Upper lobe of left lung (tissue), 4 donors: ENCODE data around the gene CCNDBP1.

ENCODE experiments used
- POLR2AphosphoS5 ChIP-seq, 2 donors: sonication (generic); formaldehyde crosslinking; IDR thresholded peaks; one replicate each; pipeline ENCODE4 v1.5.1; 2017; ENCODE audit warnings: antibody characterized with exemption in 2 of 2
- TF ChIP-seq, protein P1 (sequence below), 6 experiments: fragments of 450-650 bp in 4 of 6; fragments of 200-600 bp in 2 of 6; sonication (generic) in 2 of 6; IDR thresholded peaks; one replicate each; pipeline ENCODE4 v1.5.1; 2016 to 2019; ENCODE audit warnings: antibody characterized with exemption in 6 of 6

DNA sequence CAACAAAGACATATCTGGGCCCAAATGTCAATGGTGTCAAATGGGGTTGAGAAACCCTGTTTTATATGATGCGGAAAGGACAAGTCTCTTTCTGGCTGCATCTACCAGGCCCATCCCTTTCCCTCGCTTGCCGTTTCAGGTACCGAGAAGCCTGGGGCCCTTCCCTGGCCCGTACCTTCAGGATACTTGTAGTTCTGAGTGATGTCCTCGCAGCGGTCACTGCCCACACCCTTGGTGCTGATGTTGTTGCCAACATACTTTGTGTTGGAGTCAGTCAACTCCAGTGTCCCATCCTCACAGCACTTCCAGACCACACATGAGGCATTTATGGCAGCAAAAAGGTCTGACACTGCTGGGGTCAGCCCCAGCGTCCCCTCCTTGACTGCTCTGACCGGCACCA lies 21.8 kb downstream of the CCNDBP1 start:
- TF ChIP-seq, protein P1, sequence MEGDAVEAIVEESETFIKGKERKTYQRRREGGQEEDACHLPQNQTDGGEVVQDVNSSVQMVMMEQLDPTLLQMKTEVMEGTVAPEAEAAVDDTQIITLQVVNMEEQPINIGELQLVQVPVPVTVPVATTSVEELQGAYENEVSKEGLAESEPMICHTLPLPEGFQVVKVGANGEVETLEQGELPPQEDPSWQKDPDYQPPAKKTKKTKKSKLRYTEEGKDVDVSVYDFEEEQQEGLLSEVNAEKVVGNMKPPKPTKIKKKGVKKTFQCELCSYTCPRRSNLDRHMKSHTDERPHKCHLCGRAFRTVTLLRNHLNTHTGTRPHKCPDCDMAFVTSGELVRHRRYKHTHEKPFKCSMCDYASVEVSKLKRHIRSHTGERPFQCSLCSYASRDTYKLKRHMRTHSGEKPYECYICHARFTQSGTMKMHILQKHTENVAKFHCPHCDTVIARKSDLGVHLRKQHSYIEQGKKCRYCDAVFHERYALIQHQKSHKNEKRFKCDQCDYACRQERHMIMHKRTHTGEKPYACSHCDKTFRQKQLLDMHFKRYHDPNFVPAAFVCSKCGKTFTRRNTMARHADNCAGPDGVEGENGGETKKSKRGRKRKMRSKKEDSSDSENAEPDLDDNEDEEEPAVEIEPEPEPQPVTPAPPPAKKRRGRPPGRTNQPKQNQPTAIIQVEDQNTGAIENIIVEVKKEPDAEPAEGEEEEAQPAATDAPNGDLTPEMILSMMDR (IDR thresholded peaks at IDR 0.05) = no peak
- no peak for TF ChIP-seq POLR2AphosphoS5 (IDR thresholded peaks at IDR 0.05)
